ENCODE results near the gene DTD1.

- no peak for TF ChIP-seq EP300 (IDR thresholded peaks at IDR 0.05)
- TF ChIP-seq CTCF (IDR thresholded peaks at IDR 0.05), result no peak
- no peak for TF ChIP-seq POLR2AphosphoS5 (IDR thresholded peaks at IDR 0.05)
Observed at GRCh38 chr20:18724077-18724476, 136.2 kb downstream of the DTD1 start.

All from upper lobe of left lung (tissue), 4 donors.